GM21390 (cell line): ENCODE data around the gene ANKRD18A.

ENCODE experiments used
- ATAC-seq: cut with Tn5 transposase; IDR thresholded peaks from one replicate; pipeline ENCODE4 v1.9.1; 2021; ENCODE audit not compliant: unreplicated experiment

The ANKRD18A gene

GRCh38 chr9:38620483-38621433, at the start of gene ANKRD18A:
ANKRD18A (minus strand) TSS chr9:38620596; CDS start chr9:38620285, 311 bp downstream.
- peak; percentile 72 for ATAC-seq

DNA sequence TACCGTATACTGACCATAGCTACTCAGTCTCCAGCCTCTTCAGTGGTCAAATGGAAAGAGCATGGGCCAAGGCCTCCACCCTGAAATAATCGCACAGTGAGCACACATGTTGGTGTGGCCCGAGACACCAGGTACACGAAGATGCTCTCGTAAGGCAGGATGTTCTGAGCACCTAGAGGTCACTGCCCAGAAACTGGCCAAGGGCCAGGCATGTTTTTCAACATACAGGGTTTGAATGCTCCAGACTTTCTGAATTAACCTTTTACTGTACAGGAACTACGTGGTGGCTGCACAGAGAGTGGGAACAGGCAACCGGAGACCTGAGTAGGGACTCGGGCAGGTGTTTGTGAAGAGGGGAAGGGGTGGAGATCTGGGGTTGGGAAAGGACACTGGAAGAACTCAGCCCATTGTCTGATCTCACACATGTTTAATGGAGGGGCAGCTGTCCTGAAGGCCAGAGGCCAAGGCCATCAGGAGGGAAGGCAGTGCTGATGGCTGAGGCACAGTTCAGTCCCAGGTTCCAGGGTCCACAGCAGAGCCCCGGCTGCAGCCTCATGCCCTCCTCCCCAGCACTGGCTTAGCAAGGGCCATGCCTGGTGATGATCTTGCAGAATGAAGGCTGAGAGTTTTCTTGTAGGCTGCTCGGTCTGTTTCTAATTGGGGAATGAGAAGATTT, 48.5 kb upstream of the ANKRD18A start:
- no peak for ATAC-seq

GRCh38 chr9:38662763-38663593, 42.6 kb upstream of the ANKRD18A start:
- no peak for ATAC-seq

DNA sequence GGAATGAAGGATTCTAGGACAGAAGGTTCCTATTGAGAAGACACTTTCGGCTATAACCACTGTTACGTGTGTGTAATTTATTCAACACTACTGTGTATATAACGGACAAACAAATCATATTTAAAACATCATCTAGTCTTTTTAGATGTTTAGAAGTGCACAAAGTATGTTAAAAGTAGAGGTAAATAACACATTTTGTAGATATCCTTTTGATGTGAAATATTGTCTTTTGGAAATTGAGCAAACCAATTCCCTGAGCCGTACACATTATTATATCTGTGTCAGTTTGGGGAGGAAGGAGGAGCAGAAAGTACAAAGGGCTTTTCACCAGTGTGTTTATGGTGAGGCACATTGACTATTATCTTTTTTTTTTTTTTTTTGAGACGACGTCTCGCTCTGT, 39.1 kb upstream of the ANKRD18A start:
- ATAC-seq, result no peak

- no peak for ATAC-seq
Measured at GRCh38 chr9:38656896-38657295, 36.5 kb upstream of the ANKRD18A start.

GRCh38 chr9:38652486-38652885, 32.1 kb upstream of the ANKRD18A start:
- no peak for ATAC-seq

- no peak for ATAC-seq
Measured at GRCh38 chr9:38652044-38652443, 31.6 kb upstream of the ANKRD18A start.

- ATAC-seq, result no peak
Measured at GRCh38 chr9:38651400-38652042, 31.1 kb upstream of the ANKRD18A start.

- no peak for ATAC-seq
Measured at GRCh38 chr9:38650564-38650963, 30.2 kb upstream of the ANKRD18A start.

DNA sequence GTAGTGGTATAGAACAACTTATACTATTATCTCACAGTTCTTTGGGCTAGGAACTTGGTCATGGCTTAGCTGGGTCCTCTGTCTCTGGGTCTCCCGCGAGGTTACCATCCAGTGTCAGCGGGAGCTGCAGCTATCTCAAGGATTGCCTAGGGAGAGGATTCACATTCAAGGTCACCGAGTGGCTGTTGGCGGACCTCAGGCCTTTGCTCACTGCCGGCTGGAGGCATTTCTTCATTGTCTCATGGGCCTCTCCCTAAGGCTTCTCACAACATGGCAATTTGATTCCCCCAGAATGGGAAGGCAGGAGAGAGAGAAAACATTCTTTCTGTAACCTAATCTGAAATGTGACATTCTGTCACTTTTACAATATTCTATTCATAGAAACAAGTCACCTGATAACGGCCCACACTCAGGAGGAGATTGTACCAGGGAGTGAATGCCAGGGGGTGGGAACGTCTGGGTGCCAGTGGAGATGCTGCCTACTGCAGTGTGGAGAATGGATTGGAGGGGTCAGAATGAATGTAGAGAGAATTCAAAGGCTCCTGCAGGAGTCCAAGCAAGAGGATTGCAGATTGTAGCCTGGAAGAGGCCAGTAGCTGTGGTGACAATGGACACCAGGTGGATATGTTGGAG, 29.5 kb upstream of the ANKRD18A start:
- no peak for ATAC-seq

DNA sequence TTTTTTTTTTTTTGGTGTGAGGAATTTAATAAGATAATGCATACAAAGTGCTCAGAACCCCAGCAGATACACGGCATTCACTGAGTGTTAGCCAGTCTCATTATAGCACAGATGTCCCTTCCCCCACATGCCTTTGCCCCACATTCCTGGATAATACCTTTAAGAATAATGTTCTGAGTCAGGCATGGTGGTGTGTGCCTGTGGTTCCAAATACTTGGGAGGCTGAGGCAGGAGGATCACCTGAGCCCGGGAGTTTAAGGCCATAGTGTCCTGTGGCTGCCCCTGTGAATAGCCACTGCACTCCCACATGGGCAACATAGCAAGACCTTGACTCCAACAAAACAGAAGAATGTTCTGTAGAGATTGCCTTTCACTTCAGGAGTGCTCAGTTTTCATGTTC, 24.2 kb upstream of the ANKRD18A start:
- no peak for ATAC-seq

- no peak for ATAC-seq
Measured at GRCh38 chr9:38643815-38644173, 23.4 kb upstream of the ANKRD18A start.

GRCh38 chr9:38642951-38643814, 22.8 kb upstream of the ANKRD18A start:
- ATAC-seq, result no peak

DNA sequence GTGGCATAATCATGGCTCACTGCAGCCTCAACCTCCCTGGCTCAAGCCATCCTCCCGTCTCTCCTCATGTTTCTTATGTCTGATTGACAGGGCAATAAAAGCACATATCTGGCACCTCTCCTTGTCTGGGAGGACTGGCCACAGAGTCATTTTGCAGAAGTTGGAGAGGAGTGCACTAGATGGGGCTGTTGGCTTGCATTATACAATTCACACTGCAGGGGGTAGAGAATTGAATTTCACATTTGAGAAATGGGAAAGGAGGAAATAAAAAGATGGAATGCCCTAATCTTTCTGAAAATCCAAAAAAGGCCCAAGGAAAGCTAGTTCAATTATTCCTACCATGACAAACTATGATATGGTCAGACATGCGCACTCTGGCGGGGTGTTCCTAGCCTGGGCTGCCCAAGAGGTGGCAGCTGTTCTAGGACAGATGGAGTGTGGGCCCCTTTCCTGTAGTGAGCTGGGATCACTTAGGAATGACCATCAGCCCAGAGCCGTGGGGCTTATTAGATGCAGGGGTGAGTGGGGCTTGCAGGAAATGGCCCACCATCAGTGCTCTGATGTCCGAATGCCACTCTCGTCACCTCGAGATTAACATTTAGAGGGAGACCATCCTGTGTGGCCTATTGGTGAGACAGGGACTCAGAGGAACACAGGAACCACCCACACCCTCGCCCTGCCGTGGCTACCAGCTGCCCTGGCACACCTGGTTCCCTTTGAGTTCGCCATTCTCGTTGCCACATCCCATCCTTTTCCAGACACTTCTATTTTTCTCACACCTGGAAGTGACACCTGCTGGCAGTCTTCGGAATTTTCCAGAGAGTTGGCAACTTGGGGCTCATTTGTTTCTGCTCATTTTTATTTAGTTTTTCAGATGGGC, 21.8 kb upstream of the ANKRD18A start:
- no peak for ATAC-seq

- no peak for ATAC-seq
Measured at GRCh38 chr9:38641142-38641541, 20.7 kb upstream of the ANKRD18A start.

- no peak for ATAC-seq
Measured at GRCh38 chr9:38639577-38639940, 19.2 kb upstream of the ANKRD18A start.

- ATAC-seq, result no peak
Measured at GRCh38 chr9:38638881-38639576, 18.6 kb upstream of the ANKRD18A start.

DNA sequence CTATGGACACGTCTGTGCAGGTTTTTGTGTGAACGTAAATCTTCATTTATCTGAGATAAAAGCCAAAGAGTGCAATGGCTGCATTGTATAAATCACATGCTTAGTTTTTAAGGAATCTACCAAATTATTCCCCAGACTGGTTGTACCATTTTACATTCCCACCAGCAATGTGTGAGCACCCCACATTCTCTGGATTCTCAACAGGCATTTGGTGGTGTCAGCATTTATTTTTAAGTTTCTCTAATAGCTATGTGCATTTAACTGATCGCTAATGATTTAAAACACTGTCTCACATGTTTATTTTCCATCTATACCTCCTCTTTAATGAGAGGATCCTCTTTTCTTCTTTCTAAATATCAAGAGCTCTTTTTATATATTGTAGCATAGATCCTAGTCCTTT, 13.9 kb upstream of the ANKRD18A start:
- no peak for ATAC-seq
